ENCODE measurements around the gene KLLN.

- no peak for TF ChIP-seq CHD2 (IDR thresholded peaks at IDR 0.05; ENCODE audit: low read length)
- TF ChIP-seq CTCF (IDR thresholded peaks at IDR 0.05; ENCODE audit: control extremely low read depth in 1 of 3, insufficient read depth in 1 of 3, low read depth in 1 of 3, low read length in 3 of 3), result no peak
- no peak for TF ChIP-seq POLR2A (IDR thresholded peaks at IDR 0.05; ENCODE audit: control extremely low read depth in 1 of 2, low read depth in 2 of 2, low read length in 2 of 2)
- no peak for TF ChIP-seq TBP (IDR thresholded peaks at IDR 0.05; ENCODE audit: low read depth, low read length)
- no peak for TF ChIP-seq JUND (IDR thresholded peaks at IDR 0.05; ENCODE audit: low read length)
Measured at GRCh38 chr10:87826653-87827052, 36.7 kb downstream of the KLLN start.
